ENCODE results near the gene C6. TPM values are rescaled to one million over a fixed set of nuclear protein-coding genes. Genes with fewer than 3 reads are reported as not detected.

Gene C6
- total RNA-seq, 1 experiment from 2014 or later, result not detected

DNA sequence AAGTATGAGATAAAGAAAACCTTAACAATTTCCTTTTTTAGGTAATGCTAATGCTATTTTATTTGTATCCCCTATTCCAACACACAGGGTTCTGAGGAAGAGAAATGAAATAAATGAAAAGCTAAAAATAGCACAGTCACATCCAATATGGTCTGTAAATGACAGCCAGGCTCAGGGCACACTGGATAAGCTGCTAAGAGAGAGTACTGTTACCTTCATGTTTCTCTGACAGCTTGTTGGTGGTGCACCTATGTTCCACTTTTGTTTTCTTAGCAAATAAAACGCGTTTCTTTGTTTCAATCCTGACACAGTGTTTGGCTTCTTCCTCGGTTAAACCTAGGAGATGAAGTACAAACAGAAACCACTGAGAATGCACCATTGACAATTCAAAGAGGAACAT, 41.3 kb downstream of the C6 start:
- H2AFZ ChIP-seq (ENCODE audit: low read length), result no peak overlapping the region

More for the DNA sequence above, 41.3 kb downstream of the C6 start:
- no CpG with 5 or more reads among the region's 3 CpGs for WGBS (ENCODE audit: extremely low coverage, insufficient read length, low lambda C conversion rate)
- Histone ChIP-seq H2AK5ac (ENCODE audit: insufficient read length, low read length) (no peak overlapping the region), H4K91ac (ENCODE audit: insufficient read length, low read depth, low read length) (no peak overlapping the region), H4K5ac (ENCODE audit: insufficient read length, low read depth, low read length) (no peak overlapping the region), H3K23ac (ENCODE audit: insufficient read length, low read depth, low read length) (no peak overlapping the region), H3K4me2 (ENCODE audit: insufficient read depth, insufficient read length, low read length) (no peak overlapping the region), H3K18ac (ENCODE audit: insufficient read length, low read depth, low read length) (no peak overlapping the region), H2BK12ac (ENCODE audit: insufficient read length, low read depth, low read length) (no peak overlapping the region), H2BK15ac (ENCODE audit: low read depth, low read length) (no peak overlapping the region), H3K4me1 (ENCODE audit: insufficient read depth, low read length) (no peaks in the 10 kb centered on the region), H2BK5ac (ENCODE audit: insufficient read length, low read length) (no peak overlapping the region), H3K27me3 (ENCODE audit: insufficient read depth, low read length) (no peaks in the 10 kb centered on the region), H4K20me1 (ENCODE audit: control insufficient read depth, insufficient read depth, insufficient read length) (no peaks in the 10 kb centered on the region), H3K9me3 (ENCODE audit: control insufficient read depth, low read depth, low read length) (no peaks in the 10 kb centered on the region), H3T11ph (ENCODE audit: low read length) (no peak overlapping the region), H2BK120ac (ENCODE audit: low read depth, low read length, poor library complexity, severe bottlenecking) (no peak overlapping the region), H3K56ac (ENCODE audit: insufficient read length, low read depth, low read length) (no peak overlapping the region), H3K14ac (ENCODE audit: insufficient read depth, low read length) (no peak overlapping the region), H2BK20ac (ENCODE audit: low read depth, low read length, poor library complexity, severe bottlenecking) (no peak overlapping the region), H3K23me2 (ENCODE audit: insufficient read length, low read depth, low read length, poor library complexity, severe bottlenecking) (no peaks in the 10 kb centered on the region), H3K79me1 (ENCODE audit: insufficient read depth, low read depth, low read length, poor library complexity, severe bottlenecking) (no peaks in the 10 kb centered on the region), H3K27ac (ENCODE audit: insufficient read length, low read depth, low read length) (no peak overlapping the region), H3K4ac (ENCODE audit: low read depth, low read length) (no peak overlapping the region), H3K9ac (ENCODE audit: extremely low read depth, insufficient read length, low read length) (no peak overlapping the region), H4K8ac (replicated peaks; ENCODE audit: insufficient read length, low read depth, low read length) (no peak overlapping the region), H3K79me2 (ENCODE audit: insufficient read depth, low read length) (no peaks in the 10 kb centered on the region)
- H3K27ac Mint-ChIP-seq, result no peak overlapping the region
- H3K27me3 Mint-ChIP-seq (ENCODE audit: low read depth), result no peaks in the 10 kb centered on the region; the same call in 1 of the 2 replicates
- no peaks in the 10 kb centered on the region for H3K4me1 Mint-ChIP-seq
- no peaks in the 10 kb centered on the region for H3K36me3 Mint-ChIP-seq (ENCODE audit: insufficient read depth in 1 of 3, low read depth in 3 of 3)
- no peak for DNase-seq
- H3K4me3 Mint-ChIP-seq, result no peak overlapping the region
- no peaks in the 10 kb centered on the region; a peak in 1 of 5 replicates for H3K9me3 Mint-ChIP-seq
- TF ChIP-seq, protein P1, sequence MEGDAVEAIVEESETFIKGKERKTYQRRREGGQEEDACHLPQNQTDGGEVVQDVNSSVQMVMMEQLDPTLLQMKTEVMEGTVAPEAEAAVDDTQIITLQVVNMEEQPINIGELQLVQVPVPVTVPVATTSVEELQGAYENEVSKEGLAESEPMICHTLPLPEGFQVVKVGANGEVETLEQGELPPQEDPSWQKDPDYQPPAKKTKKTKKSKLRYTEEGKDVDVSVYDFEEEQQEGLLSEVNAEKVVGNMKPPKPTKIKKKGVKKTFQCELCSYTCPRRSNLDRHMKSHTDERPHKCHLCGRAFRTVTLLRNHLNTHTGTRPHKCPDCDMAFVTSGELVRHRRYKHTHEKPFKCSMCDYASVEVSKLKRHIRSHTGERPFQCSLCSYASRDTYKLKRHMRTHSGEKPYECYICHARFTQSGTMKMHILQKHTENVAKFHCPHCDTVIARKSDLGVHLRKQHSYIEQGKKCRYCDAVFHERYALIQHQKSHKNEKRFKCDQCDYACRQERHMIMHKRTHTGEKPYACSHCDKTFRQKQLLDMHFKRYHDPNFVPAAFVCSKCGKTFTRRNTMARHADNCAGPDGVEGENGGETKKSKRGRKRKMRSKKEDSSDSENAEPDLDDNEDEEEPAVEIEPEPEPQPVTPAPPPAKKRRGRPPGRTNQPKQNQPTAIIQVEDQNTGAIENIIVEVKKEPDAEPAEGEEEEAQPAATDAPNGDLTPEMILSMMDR (conservative IDR thresholded peaks at IDR 0.05), result no peak
